NCI-H128 (cell line): ENCODE measurements around the gene CD34.
"Not testable (repeated sequence)": the region's sequence is repeated elsewhere in the genome, so short reads cannot be mapped to it uniquely, and the experiment has no call there.

ENCODE experiments used
- DNase-seq: peaks from one replicate; lab custom pipeline; 2025; ENCODE audit not compliant: unreplicated experiment; lab: John Stamatoyannopoulos, UW

The CD34 gene

GRCh38 chr1:207910591-207911354 lies at the start of gene CD34:
CD34 (minus strand) TSS chr1:207911125; CDS start chr1:207911080, 45 bp downstream.
- peak; percentile 12 for DNase-seq

GRCh38 chr1:207960346-207960745 lies 49.4 kb upstream of the CD34 start:
- no peak for DNase-seq

GRCh38 chr1:207959910-207960309 lies 49.0 kb upstream of the CD34 start:
- DNase-seq, result no peak

- DNase-seq, result no peak
Observed at GRCh38 chr1:207959141-207959825, 48.4 kb upstream of the CD34 start.

- no peak for DNase-seq
Observed at GRCh38 chr1:207958376-207959139, 47.6 kb upstream of the CD34 start.

- DNase-seq, result no peak
Observed at GRCh38 chr1:207956986-207957385, 46.1 kb upstream of the CD34 start.

GRCh38 chr1:207954104-207954503 lies 43.2 kb upstream of the CD34 start:
- DNase-seq, result no peak

- DNase-seq, result no peak
Observed at GRCh38 chr1:207952617-207953542, 42.0 kb upstream of the CD34 start.

- DNase-seq, result no peak
Observed at GRCh38 chr1:207951652-207952051, 40.7 kb upstream of the CD34 start.

GRCh38 chr1:207950750-207951149 lies 39.8 kb upstream of the CD34 start:
- no peak for DNase-seq

GRCh38 chr1:207949571-207950195 lies 38.8 kb upstream of the CD34 start:
- no peak for DNase-seq

GRCh38 chr1:207948536-207949250 lies 37.8 kb upstream of the CD34 start:
- DNase-seq, result no peak

GRCh38 chr1:207946756-207947155 lies 35.8 kb upstream of the CD34 start:
- DNase-seq, result no peak

- no peak for DNase-seq
Observed at GRCh38 chr1:207944571-207944970, 33.6 kb upstream of the CD34 start.

- DNase-seq, result not testable (repeated sequence)
Observed at GRCh38 chr1:207942337-207942741, 31.4 kb upstream of the CD34 start.

- DNase-seq, result no peak
Observed at GRCh38 chr1:207941665-207942064, 30.7 kb upstream of the CD34 start.

- DNase-seq, result no peak
Observed at GRCh38 chr1:207938016-207938415, 27.1 kb upstream of the CD34 start.

GRCh38 chr1:207937204-207937603 lies 26.3 kb upstream of the CD34 start:
- no peak for DNase-seq

- DNase-seq, result no peak
Observed at GRCh38 chr1:207935166-207935583, 24.2 kb upstream of the CD34 start.
